Measurements from ENCODE around the gene FGF23. TPM values are rescaled to one million over a fixed set of nuclear protein-coding genes. Genes with fewer than 3 reads are reported as not detected.

The FGF23 gene
- total RNA-seq, 1 experiment from 2014 or later: not detected

- Histone ChIP-seq H3K27ac (ENCODE audit: low read depth, low read length) (no peak overlapping the region), H3K4me3 (replicated peaks in 1 of 2; ENCODE audit: low read depth in 1 of 2, low read length in 2 of 2) (no peak overlapping the region), H3K4me1 (ENCODE audit: control insufficient read depth in 1 of 2, insufficient read depth in 2 of 2, low read length in 2 of 2) (no peaks in the 10 kb centered on the region), H3K79me2 (ENCODE audit: insufficient read depth, low read length) (peaks cover 31% of the 10 kb centered on the region), H4K20me1 (ENCODE audit: insufficient read depth) (no peaks in the 10 kb centered on the region; the same call in 1 of the 2 replicates), H2AFZ (ENCODE audit: low read depth, low read length, poor library complexity, severe bottlenecking) (no peak overlapping the region), H3K27me3 (ENCODE audit: insufficient read depth, low read length) (no peaks in the 10 kb centered on the region), H3K9me2 (ENCODE audit: insufficient read depth) (no peaks in the 10 kb centered on the region), H3K36me3 (ENCODE audit: control insufficient read depth in 1 of 2, insufficient read depth in 2 of 2, low read length in 2 of 2) (no peaks in the 10 kb centered on the region), H3K9ac (ENCODE audit: low read length) (no peak overlapping the region), H3K4me2 (ENCODE audit: low read length) (no peak overlapping the region), H3K9me3 (ENCODE audit: control insufficient read depth in 1 of 2, insufficient read depth in 1 of 2, low read depth in 1 of 2, low read length in 2 of 2) (no peaks in the 10 kb centered on the region)
- ChIA-PET POLR2A (no interaction called here), CTCF (no interaction called here), RAD21 (ENCODE audit: low non-redundant PET in 1 of 2, low total read pairs in 2 of 2, uncharacterized antibody in 2 of 2, unreplicated experiment in 2 of 2) (no interaction called here)
- BruUV-seq (replicated peaks): no TSS peak
- no peak for ATAC-seq
- no peak for DNase-seq (ENCODE audit: low read depth, low spot score)
- intact Hi-C loops (cut with micrococcal nuclease): no loop called here
- TF ChIP-seq JUND (IDR thresholded peaks at IDR 0.05) (no peak), FOSL1 (IDR thresholded peaks at IDR 0.05; ENCODE audit: low read depth) (no peak), SP1 (IDR thresholded peaks at IDR 0.05; ENCODE audit: low read depth) (no peak), CBX3 (IDR thresholded peaks at IDR 0.05; ENCODE audit: low read depth) (no peak), EZH2 (IDR thresholded peaks at IDR 0.05) (no peak), TCF7L2 (IDR thresholded peaks at IDR 0.05; ENCODE audit: borderline replicate concordance, extremely low read depth, insufficient read depth, insufficient read length) (no peak), ZNF274 (IDR thresholded peaks at IDR 0.05; ENCODE audit: low read depth, low read length) (no peak), REST (IDR thresholded peaks at IDR 0.05; ENCODE audit: low read depth) (no peak), ZFX (IDR thresholded peaks at IDR 0.05) (no peak), CEBPB (IDR thresholded peaks at IDR 0.05; ENCODE audit: low read depth) (no peak), POLR2AphosphoS5 (IDR thresholded peaks at IDR 0.05; ENCODE audit: low read depth, low read length) (no peak), SRF (IDR thresholded peaks at IDR 0.05; ENCODE audit: low read depth) (no peak), ELF1 (IDR thresholded peaks at IDR 0.05; ENCODE audit: borderline replicate concordance, low read depth) (no peak), POLR2A (IDR thresholded peaks at IDR 0.05; ENCODE audit: borderline replicate concordance, extremely low read depth, insufficient read depth, insufficient read length) (no peak), EGR1 (IDR thresholded peaks at IDR 0.05; ENCODE audit: low read depth) (no peak)
- TF ChIP-seq, protein P1, sequence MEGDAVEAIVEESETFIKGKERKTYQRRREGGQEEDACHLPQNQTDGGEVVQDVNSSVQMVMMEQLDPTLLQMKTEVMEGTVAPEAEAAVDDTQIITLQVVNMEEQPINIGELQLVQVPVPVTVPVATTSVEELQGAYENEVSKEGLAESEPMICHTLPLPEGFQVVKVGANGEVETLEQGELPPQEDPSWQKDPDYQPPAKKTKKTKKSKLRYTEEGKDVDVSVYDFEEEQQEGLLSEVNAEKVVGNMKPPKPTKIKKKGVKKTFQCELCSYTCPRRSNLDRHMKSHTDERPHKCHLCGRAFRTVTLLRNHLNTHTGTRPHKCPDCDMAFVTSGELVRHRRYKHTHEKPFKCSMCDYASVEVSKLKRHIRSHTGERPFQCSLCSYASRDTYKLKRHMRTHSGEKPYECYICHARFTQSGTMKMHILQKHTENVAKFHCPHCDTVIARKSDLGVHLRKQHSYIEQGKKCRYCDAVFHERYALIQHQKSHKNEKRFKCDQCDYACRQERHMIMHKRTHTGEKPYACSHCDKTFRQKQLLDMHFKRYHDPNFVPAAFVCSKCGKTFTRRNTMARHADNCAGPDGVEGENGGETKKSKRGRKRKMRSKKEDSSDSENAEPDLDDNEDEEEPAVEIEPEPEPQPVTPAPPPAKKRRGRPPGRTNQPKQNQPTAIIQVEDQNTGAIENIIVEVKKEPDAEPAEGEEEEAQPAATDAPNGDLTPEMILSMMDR (IDR thresholded peaks at IDR 0.05 in 2 of 3, conservative IDR thresholded peaks at IDR 0.05 in 1 of 3; ENCODE audit: borderline replicate concordance in 1 of 3, insufficient read depth in 1 of 3, low read depth in 2 of 3, low read length in 2 of 3): no peak
- TF ChIP-seq, protein P2, sequence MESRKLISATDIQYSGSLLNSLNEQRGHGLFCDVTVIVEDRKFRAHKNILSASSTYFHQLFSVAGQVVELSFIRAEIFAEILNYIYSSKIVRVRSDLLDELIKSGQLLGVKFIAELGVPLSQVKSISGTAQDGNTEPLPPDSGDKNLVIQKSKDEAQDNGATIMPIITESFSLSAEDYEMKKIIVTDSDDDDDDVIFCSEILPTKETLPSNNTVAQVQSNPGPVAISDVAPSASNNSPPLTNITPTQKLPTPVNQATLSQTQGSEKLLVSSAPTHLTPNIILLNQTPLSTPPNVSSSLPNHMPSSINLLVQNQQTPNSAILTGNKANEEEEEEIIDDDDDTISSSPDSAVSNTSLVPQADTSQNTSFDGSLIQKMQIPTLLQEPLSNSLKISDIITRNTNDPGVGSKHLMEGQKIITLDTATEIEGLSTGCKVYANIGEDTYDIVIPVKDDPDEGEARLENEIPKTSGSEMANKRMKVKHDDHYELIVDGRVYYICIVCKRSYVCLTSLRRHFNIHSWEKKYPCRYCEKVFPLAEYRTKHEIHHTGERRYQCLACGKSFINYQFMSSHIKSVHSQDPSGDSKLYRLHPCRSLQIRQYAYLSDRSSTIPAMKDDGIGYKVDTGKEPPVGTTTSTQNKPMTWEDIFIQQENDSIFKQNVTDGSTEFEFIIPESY (IDR thresholded peaks at IDR 0.05; ENCODE audit: extremely low read depth, insufficient replicate concordance, low read length): no peak
- TF ChIP-seq, protein P3, sequence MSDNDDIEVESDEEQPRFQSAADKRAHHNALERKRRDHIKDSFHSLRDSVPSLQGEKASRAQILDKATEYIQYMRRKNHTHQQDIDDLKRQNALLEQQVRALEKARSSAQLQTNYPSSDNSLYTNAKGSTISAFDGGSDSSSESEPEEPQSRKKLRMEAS (IDR thresholded peaks at IDR 0.05): no peak
Measured at GRCh38 chr12:4331221-4331620, 48.3 kb downstream of the FGF23 start.
